NT2/D1 (cell line): ENCODE results near the gene CDC34.

ENCODE experiments used
- SUZ12 ChIP-seq: IDR thresholded peaks from 2 replicates; pipeline ENCODE4 v1.6.1; 2011; ENCODE audit not compliant: insufficient read length, insufficient read depth; ENCODE audit errors: extremely low read depth
- YY1 ChIP-seq: IDR thresholded peaks from 2 replicates; pipeline ENCODE4 v1.6.1; 2011; ENCODE audit not compliant: insufficient read length, insufficient read depth
- ZNF274 ChIP-seq: IDR thresholded peaks from 2 replicates; pipeline ENCODE4 v1.6.1; 2011; ENCODE audit warnings: mild to moderate bottlenecking, low read depth, low read length

DNA sequence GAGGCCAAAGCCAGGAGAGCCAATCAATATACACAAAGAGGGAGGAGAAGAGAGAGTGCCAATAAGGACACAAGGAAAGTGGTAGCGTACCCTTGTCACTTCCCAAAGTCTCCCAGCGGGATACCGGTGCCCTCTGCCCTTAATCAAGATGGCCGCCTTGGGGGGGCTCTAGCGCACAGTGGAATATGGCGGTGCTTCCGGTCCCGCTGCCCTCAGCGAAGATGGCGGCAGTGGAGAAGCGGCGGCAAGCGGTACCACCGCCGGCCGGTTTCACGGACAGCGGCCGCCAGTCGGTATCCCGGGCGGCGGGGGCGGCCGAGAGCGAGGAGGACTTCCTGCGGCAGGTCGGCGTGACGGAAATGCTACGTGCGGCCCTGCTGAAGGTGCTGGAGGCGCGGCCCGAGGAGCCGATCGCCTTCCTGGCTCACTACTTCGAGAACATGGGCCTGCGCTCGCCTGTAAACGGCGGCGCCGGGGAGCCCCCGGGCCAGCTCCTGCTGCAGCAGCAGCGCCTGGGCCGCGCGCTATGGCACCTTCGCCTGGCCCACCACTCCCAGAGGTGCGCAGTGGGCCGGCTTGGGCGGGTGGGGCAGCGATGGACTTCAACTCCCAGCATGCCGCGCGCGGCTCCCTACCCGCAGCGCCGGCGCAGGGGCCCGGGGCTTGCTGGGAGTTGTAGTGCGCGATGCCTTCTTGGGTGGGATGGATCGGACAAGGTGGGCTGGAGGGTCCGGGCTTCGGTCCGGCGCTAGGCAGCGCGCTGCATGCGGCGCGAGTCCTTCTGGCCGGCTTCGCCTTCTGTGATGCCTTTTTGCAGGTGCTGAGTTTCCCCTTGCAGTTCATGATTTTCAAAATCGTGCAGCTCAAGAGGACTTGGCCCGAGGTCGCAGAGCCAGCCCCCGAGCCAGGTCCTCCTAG, 24.0 kb upstream of the CDC34 start, which contains the start of gene TPGS1:
- no peak for TF ChIP-seq SUZ12
- peak; percentile 99 for TF ChIP-seq YY1
- no peak for TF ChIP-seq ZNF274
